Umbilical cord (tissue), 2 donors: ENCODE results near the gene TTYH1. TPM values are rescaled to one million over a fixed set of nuclear protein-coding genes. Genes with fewer than 3 reads are reported as not detected.

Experiments used
- DNase-seq: peaks from one replicate; pipeline ENCODE4 v3.0.0-alpha.2; 2015; ENCODE audit warnings: low spot score
- total RNA-seq: library from RNA; depleted of rRNA; stranded (reverse); fragments of >200 nt; gene quantifications from one replicate; pipeline ENCODE4 v1.2.3, GENCODE V29; 2014; ENCODE audit warnings: low replicate concordance; ENCODE audit not compliant: insufficient read depth

TTYH1 gene
- total RNA-seq, 1 donor from 2014 or later: 0.24 TPM

GRCh38 chr19:54422136-54422535 is 6.9 kb downstream of the TTYH1 start:
- no peak for DNase-seq

GRCh38 chr19:54424201-54424600 is 8.9 kb downstream of the TTYH1 start:
- no peak for DNase-seq

GRCh38 chr19:54424660-54425381 is 9.6 kb downstream of the TTYH1 start:
- no peak for DNase-seq

- no peak for DNase-seq
Observed at GRCh38 chr19:54425382-54425723, 10.1 kb downstream of the TTYH1 start.

GRCh38 chr19:54426291-54426931 is 11.1 kb downstream of the TTYH1 start:
- no peak for DNase-seq

GRCh38 chr19:54427586-54427985 is 12.3 kb downstream of the TTYH1 start:
- no peak for DNase-seq

- DNase-seq: no peak
Observed at GRCh38 chr19:54428323-54429175, 13.3 kb downstream of the TTYH1 start.

GRCh38 chr19:54429176-54429495 is 13.9 kb downstream of the TTYH1 start:
- no peak for DNase-seq

- no peak for DNase-seq
Observed at GRCh38 chr19:54429545-54430227, 14.4 kb downstream of the TTYH1 start.

- DNase-seq: peak; percentile 45
Observed at GRCh38 chr19:54430306-54431254, 15.3 kb downstream of the TTYH1 start.

- no peak for DNase-seq
Observed at GRCh38 chr19:54431255-54431838, 16.1 kb downstream of the TTYH1 start.

- no peak for DNase-seq
Observed at GRCh38 chr19:54432144-54432738, 17.0 kb downstream of the TTYH1 start.

- no peak for DNase-seq
Observed at GRCh38 chr19:54433697-54434096, 18.4 kb downstream of the TTYH1 start.

- DNase-seq: no peak
Observed at GRCh38 chr19:54434112-54434872, 19.0 kb downstream of the TTYH1 start.

GRCh38 chr19:54434873-54435214 is 19.6 kb downstream of the TTYH1 start:
- no peak for DNase-seq

- no peak for DNase-seq
Observed at GRCh38 chr19:54435551-54436016, 20.3 kb downstream of the TTYH1 start.

- DNase-seq: no peak
Observed at GRCh38 chr19:54436031-54436523, 20.8 kb downstream of the TTYH1 start.

- no peak for DNase-seq
Observed at GRCh38 chr19:54436628-54437252, 21.5 kb downstream of the TTYH1 start.
